ENCODE data around the gene GHR.

GHR gene

GRCh38 chr5:42605490-42605889 is 182.3 kb downstream of the GHR start:
- TF ChIP-seq, protein P1, sequence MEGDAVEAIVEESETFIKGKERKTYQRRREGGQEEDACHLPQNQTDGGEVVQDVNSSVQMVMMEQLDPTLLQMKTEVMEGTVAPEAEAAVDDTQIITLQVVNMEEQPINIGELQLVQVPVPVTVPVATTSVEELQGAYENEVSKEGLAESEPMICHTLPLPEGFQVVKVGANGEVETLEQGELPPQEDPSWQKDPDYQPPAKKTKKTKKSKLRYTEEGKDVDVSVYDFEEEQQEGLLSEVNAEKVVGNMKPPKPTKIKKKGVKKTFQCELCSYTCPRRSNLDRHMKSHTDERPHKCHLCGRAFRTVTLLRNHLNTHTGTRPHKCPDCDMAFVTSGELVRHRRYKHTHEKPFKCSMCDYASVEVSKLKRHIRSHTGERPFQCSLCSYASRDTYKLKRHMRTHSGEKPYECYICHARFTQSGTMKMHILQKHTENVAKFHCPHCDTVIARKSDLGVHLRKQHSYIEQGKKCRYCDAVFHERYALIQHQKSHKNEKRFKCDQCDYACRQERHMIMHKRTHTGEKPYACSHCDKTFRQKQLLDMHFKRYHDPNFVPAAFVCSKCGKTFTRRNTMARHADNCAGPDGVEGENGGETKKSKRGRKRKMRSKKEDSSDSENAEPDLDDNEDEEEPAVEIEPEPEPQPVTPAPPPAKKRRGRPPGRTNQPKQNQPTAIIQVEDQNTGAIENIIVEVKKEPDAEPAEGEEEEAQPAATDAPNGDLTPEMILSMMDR (IDR thresholded peaks at IDR 0.05; ENCODE audit: extremely low read depth, insufficient read depth, missing control alignments) = no peak
- DNase-seq (ENCODE audit: low spot score) = no peak
- in situ Hi-C loops (cut with MboI; ENCODE audit: low pct_unique_long_range_greater_than_20kb, low sequenced_read_pairs, unreplicated experiment) = no loop called here

DNA sequence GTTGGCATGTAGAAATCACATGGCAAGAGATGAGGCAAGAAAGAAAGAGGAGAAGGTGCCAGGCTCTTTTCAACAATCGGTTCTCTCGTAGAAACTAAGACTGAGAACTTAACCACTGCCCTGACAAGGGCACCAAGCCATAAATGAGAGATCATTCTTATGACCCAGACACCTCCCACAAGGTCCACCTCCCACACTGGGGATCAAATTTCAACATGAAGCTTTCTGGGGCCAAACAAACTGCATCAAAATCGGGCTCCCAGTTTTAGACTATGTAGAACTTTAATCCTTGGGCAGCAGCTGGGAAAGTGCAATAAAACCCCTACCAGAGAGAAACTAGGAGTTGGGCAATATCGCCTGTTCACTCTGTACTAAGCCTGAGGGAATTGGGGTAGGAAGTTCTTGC is 183.2 kb downstream of the GHR start:
- TF ChIP-seq, protein P1 (IDR thresholded peaks at IDR 0.05; ENCODE audit: extremely low read depth, insufficient read depth, missing control alignments) = no peak
- in situ Hi-C loops (cut with MboI; ENCODE audit: low pct_unique_long_range_greater_than_20kb, low sequenced_read_pairs, unreplicated experiment) = no loop called here
- no peak for DNase-seq (ENCODE audit: low spot score)

GRCh38 chr5:42611437-42611836 is 188.2 kb downstream of the GHR start:
- in situ Hi-C loops (cut with MboI; ENCODE audit: low pct_unique_long_range_greater_than_20kb, low sequenced_read_pairs, unreplicated experiment) = no loop called here
- TF ChIP-seq, protein P1 (IDR thresholded peaks at IDR 0.05; ENCODE audit: extremely low read depth, insufficient read depth, missing control alignments) = no peak
- DNase-seq (ENCODE audit: low spot score) = no peak

- TF ChIP-seq, protein P1 (IDR thresholded peaks at IDR 0.05; ENCODE audit: extremely low read depth, insufficient read depth, missing control alignments) = no peak
- no peak for DNase-seq (ENCODE audit: low spot score)
- in situ Hi-C loops (cut with MboI; ENCODE audit: low pct_unique_long_range_greater_than_20kb, low sequenced_read_pairs, unreplicated experiment) = no loop called here
Observed at GRCh38 chr5:42612750-42613366, 189.6 kb downstream of the GHR start.

DNA sequence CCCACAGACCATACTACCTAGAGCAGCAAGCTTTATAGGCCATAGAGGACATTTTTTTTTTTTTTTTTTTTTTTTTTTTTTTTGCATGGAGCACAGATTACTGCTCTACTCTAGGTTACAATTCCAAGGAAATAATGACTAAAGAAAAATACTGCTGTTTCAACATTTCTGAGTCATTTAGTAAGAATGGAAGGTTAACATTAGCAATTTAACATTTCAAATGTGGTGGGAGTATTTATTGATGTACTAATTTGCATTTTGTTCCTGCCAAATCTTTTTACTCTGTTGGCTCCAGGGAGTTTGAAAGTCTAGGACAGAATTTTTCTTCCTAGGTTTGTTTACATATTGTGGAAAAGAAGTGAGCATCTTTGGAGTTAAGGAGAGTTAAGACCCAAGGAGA is 191.3 kb downstream of the GHR start:
- DNase-seq (ENCODE audit: low spot score) = no peak
- TF ChIP-seq, protein P1 (IDR thresholded peaks at IDR 0.05; ENCODE audit: extremely low read depth, insufficient read depth, missing control alignments) = no peak
- in situ Hi-C loops (cut with MboI; ENCODE audit: low pct_unique_long_range_greater_than_20kb, low sequenced_read_pairs, unreplicated experiment) = no loop called here

- in situ Hi-C loops (cut with MboI; ENCODE audit: low pct_unique_long_range_greater_than_20kb, low sequenced_read_pairs, unreplicated experiment) = no loop called here
- TF ChIP-seq, protein P1 (IDR thresholded peaks at IDR 0.05; ENCODE audit: extremely low read depth, insufficient read depth, missing control alignments) = no peak
- no peak for DNase-seq (ENCODE audit: low spot score)
Observed at GRCh38 chr5:42620579-42621216, 197.5 kb downstream of the GHR start.

All from GM13977 (cell line).